ENCODE measurements around the gene FBXO22.
"Not testable (repeated sequence)": the region's sequence is repeated elsewhere in the genome, so short reads cannot be mapped to it uniquely, and the experiment has no call there.

FBXO22 gene

GRCh38 chr15:75921732-75922703, 18.3 kb downstream of the FBXO22 start:
- no peak for DNase-seq

DNA sequence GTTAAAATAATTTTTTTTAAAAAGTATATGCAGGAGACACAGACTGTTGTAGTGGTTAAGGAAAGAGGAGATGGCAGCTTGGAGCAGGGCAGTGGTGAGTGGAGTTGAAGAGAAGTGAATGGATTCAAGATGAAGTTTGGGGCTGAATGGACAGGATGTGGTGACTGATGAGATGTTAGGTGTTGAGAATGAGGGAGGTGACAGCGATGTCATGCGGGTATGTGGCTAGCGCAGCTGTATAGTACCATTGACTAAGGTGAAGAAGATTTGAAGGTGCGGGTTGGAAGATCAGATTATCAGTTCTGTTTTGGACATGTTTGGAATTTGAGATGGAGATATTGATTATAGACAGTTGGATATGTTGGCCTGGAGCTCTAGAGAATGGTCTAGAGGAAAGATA, 20.1 kb downstream of the FBXO22 start:
- DNase-seq: no peak

GRCh38 chr15:75924576-75924975, 20.9 kb downstream of the FBXO22 start:
- no peak for DNase-seq

- DNase-seq: no peak
Observed at GRCh38 chr15:75925440-75925839, 21.8 kb downstream of the FBXO22 start.

GRCh38 chr15:75926931-75927330, 23.3 kb downstream of the FBXO22 start:
- DNase-seq: no peak

DNA sequence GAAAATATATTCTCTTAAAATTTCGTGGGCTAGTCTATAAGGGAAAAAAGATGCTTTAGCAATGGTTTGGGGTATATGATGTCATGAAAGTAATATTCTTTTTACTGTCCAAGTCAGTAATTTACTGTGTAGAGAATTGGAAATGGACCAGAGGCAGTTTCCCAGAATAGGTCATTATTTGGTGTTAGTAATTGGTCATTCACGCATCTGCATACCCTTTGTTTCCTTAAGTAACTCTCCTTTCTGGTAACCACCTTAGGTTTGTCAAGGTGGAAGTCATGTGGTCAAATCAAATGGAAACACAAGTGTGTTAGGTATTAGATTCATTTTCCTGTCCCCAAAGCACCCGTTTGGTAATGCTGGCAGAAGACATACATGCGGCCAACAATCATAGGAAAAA, 23.9 kb downstream of the FBXO22 start:
- DNase-seq: no peak

DNA sequence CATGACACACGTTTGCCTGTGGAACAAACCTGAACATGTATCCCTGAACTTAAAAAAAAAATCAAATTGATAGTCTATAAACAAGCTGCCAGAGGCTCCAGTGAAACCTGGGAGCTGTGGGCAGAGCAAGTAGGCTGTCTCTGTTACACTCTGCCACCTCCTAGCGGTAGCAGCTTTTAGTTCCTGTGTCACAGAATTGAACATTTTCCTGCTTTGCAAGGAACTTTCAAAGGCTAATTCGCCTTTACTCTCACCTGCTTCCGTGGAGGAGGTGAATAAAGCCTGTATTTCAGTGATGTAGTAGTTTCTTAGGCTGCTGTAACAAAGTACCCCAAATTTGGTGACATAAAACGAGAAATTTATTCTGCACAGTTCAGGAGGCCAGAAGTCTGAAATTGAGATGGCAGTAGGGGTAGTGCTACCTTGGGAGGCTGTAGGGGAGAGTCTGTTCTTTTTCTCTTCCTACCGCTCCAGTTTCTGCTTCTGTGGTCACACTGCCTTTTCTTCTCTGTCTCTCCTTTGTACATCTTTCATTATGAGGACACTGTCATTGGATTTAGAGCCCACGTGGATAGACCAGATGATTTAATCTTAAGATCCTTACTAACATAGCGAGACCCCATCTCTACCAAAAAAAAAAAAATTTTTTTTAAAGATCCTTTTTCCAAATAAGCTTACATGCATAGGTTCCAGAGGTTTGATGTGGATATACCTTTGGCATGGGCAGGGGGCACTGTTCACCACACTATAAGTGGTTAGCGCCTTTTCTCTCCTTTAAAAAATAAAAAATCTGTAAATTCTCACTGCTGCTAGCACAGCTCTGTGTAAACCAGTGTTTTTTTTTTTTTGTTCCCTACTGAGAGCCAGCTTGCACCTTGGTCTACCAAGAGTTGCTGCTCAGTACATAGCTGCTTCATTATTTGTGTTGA, 25.3 kb downstream of the FBXO22 start:
- DNase-seq: no peak

GRCh38 chr15:75929799-75930565, 26.3 kb downstream of the FBXO22 start:
- DNase-seq: no peak

DNA sequence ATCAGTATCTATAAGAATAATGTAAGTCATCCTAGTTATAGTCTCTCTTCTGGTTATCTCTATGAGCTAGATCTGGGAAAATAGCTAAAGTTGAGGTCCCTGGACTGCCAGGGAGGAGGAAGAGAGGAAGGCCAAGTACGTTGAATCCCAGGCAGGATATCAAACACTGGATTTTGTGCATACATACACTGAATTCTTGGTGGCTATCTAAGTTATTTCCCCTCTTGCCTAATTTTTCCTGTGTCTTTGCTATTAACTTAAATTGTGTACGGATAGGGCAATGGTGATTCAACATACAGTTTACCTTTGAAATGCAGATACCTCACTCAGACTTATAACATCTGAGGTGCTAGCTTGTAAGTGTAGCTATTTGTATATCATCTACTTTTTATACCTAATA, 27.2 kb downstream of the FBXO22 start:
- no peak for DNase-seq

- DNase-seq: no peak
Observed at GRCh38 chr15:75942464-75942863, 38.8 kb downstream of the FBXO22 start.

DNA sequence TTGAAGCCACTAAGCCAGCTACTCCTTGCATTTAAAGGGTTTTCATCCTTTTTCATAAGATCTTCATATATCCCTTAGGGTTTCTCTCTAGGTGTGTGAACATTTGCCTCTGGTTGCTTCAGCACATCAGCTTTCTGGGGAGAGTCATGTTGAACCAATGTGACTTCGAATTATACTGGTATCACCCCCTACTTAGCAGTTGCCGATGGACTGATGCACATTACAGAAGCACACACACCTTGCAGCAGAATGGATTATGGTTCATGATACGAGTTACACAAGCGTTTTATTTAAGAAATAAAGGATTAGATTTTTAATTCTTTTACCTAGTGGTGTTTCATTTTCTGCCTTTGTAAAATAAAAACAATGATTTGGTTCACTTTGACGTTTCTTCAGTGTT, 39.6 kb downstream of the FBXO22 start:
- DNase-seq: no peak

GRCh38 chr15:75943713-75944215, 40.1 kb downstream of the FBXO22 start:
- no peak for DNase-seq

- no peak for DNase-seq
Observed at GRCh38 chr15:75945953-75946352, 42.3 kb downstream of the FBXO22 start.

DNA sequence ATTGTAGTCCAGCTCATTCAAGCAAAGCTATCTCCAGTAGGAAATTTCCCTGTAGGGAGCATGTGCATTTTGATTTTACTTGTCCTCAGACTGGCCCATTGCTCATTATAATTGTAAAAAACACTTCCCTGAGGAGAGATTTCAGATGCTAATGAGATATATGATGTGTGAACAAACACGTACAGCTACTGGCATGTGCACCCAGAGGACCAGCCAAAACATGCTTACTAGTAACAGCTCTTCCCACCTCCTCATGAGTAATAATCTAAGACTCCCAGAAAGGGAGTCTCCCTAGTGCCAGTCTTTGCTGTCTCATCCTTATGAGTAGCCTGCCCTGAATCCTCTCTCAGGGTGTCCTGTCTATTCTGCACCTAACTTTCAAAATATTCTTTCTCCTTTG, 43.4 kb downstream of the FBXO22 start:
- DNase-seq: no peak

GRCh38 chr15:75948761-75949296, 45.2 kb downstream of the FBXO22 start:
- no peak for DNase-seq

DNA sequence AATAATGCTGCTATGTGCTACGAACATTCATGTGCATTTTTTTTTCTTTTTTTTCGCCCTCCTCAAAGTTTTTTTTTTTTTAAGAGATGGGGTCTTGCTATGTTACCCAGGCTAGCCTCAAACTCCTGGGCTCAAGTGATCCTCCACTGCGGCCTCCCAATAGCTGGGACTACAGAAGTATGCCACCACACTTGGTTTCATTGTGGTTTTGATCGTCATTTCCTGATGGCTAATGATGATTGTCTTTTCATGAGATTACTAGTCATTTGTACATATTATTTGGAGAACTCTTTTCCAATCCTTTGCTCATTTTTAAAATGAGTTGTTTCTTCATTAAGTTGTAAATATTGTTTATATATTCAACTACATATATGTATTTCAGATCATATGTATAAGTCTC, 48.8 kb downstream of the FBXO22 start:
- DNase-seq: no peak

DNA sequence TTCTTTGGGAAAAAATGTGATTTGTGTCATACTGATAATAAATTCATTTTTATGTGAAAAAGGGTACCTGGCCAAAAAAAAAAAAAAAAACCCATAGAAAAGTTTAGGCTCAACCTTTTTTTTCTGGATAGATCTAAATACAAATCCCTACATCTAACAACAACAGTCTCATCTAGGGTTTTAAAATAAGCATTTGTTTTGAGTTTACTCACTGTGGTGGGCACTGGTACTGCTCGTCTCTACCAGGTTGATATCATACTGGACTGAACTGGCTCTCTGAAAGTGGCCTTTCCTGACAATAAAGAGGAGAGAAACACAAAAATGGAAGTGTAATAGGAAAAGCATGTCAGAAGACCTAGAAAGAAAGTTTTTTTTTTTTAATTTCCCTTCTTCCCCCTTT, 52.0 kb downstream of the FBXO22 start:
- DNase-seq: no peak

- no peak for DNase-seq
Observed at GRCh38 chr15:75961331-75961730, 57.7 kb downstream of the FBXO22 start.

DNA sequence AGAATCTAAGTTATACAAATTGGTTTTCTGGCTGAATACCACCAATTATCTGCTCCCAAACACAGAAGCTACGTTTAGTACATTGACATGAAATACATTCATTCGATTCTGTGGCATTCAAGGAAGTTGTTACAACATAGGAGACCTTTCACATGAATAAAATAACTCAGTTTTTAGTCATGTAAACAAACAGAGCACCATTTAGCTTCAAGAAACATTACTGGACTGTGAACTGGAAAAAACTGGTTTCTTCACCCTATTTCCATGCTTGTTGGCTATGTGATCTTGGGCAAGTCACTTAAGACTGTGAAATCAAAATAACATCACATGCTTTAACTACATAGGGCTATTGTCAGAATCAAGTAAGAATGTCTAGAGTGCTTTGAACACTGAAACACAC, 62.4 kb downstream of the FBXO22 start:
- DNase-seq: no peak

DNA sequence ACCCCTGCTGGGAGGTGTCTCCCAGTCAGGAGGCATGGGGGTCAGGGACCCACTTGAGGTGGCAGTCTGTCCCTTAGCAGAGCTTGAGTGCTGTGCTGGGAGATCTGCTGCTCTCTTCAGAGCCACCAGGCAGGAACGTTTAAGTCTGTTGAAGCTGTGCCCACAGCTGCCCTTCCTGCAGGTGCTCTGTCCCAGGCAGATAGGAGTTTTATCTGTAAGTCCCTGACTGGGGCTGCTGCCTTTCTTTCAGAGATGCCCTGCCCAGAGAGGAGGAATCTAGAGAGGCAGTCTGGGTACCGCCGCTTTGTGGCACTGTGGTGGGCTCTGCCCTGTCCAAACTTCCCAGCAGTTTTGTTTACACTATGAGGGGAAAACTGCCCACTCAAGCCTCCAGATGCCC, 73.1 kb downstream of the FBXO22 start:
- DNase-seq: not testable (repeated sequence)

DNA sequence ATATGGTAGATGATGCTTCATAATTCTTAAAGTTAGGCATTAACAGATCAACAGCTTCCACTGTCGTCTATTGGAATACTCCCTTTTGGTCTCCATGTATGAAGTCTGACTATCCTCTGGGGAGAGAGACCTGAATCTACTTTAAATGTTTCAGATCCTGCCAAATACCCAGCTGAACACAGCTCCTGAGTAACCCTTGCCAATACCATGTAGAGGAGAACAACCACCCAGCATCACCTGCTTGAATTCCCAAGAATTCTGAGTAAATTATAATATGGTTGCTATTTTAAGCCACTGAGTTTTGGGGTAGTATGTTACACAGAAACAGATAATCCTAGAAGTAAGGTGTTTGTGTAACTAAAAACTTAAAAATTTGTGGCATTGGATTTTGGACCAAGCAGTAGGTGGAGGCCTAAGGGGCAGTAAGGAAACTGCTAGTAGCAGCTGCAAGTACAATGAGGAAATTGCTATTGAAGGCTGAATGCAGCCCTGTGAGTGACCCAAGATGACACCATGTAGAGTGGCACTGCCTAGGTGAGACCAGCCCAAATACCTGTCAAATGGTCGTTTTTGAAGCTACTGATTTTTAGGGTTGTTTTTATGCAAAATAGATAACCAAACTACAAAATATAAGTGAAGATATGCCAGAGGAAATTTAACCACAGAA, 77.6 kb downstream of the FBXO22 start:
- no peak for DNase-seq

DNA sequence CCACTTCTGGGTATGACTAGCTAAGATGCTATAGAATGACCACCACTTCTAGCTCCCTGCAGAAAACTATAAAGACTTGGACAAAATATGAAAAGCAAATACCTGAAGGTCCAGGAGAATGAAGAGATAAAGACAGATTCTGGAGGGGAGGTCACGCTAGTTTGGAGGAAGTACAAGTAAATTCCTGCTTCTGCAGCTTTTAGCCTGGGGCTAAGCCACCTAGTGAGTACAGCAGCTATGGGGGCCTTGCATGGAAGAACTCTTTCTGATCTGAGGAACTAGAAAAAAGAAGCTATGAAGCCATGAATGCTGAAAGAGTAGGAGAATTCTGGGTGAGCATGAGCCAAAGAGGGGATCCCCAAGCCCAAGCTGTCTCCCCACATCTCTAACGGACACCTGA, 78.8 kb downstream of the FBXO22 start:
- no peak for DNase-seq
